HepG2 (cell line): ENCODE measurements around the gene LYRM4. TPM values are rescaled to one million over a fixed set of nuclear protein-coding genes. Genes with fewer than 3 reads are reported as not detected.

Source experiments
- AKAP8 ChIP-seq: sonication (generic); formaldehyde crosslinking; IDR thresholded peaks from 2 replicates; pipeline ENCODE4 v1.5.1; 2020; ENCODE audit warnings: mild to moderate bottlenecking, missing genetic modification reagents
- CENPX ChIP-seq: sonication (generic); formaldehyde crosslinking; IDR thresholded peaks from 2 replicates; pipeline ENCODE4 v1.9.0; 2021; ENCODE audit warnings: mild to moderate bottlenecking, missing genetic modification reagents, moderate library complexity
- HNF1B ChIP-seq: sonication (generic); formaldehyde crosslinking; IDR thresholded peaks from 2 replicates; pipeline ENCODE4 v1.5.1; 2020; ENCODE audit warnings: mild to moderate bottlenecking, moderate library complexity, missing genetic modification reagents
- KLF11 ChIP-seq: IDR thresholded peaks from 2 replicates; pipeline ENCODE4 v1.6.1; 2016; ENCODE audit warnings: missing compliant biosample characterization
- PHF20 ChIP-seq: sonication (generic); formaldehyde crosslinking; IDR thresholded peaks from 2 replicates; pipeline ENCODE4 v1.5.0; 2020; ENCODE audit warnings: mild to moderate bottlenecking, missing genetic modification reagents
- PTBP1 ChIP-seq: fragments of 200-400 bp; formaldehyde crosslinking; IDR thresholded peaks from 2 replicates; pipeline ENCODE4 v1.6.1; 2018; ENCODE audit warnings: low read length, low read depth; ENCODE audit not compliant: poor library complexity, severe bottlenecking
- STAT6 ChIP-seq: sonication (generic); formaldehyde crosslinking; IDR thresholded peaks from 2 replicates; pipeline ENCODE4 v1.4.0; 2020; ENCODE audit warnings: missing genetic modification reagents, mild to moderate bottlenecking, borderline replicate concordance
- XBP1 ChIP-seq: sonication (generic); formaldehyde crosslinking; IDR thresholded peaks from 2 replicates; pipeline ENCODE4 v1.5.0; 2020; ENCODE audit warnings: missing genetic modification reagents
- ZBTB7A ChIP-seq: sonication (generic); formaldehyde crosslinking; IDR thresholded peaks from 2 replicates; pipeline ENCODE4 v1.8.0; 2022; ENCODE audit warnings: mild to moderate bottlenecking, missing genetic modification reagents
- ZMYM4 ChIP-seq: sonication (generic); formaldehyde crosslinking; IDR thresholded peaks from 2 replicates; pipeline ENCODE4 v1.8.1; 2023; ENCODE audit warnings: mild to moderate bottlenecking, missing genetic modification reagents
- ZNF329 ChIP-seq: sonication (generic); formaldehyde crosslinking; IDR thresholded peaks from 2 replicates; pipeline ENCODE4 v1.9.0; 2021; ENCODE audit warnings: low read depth, mild to moderate bottlenecking, missing genetic modification reagents
- ZNF501 ChIP-seq: sonication (generic); formaldehyde crosslinking; IDR thresholded peaks from 2 replicates; pipeline ENCODE4 v1.5.1; 2020; ENCODE audit warnings: mild to moderate bottlenecking, moderate library complexity, missing genetic modification reagents
- ZNF639 ChIP-seq: conservative IDR thresholded peaks from 2 replicates; pipeline ENCODE4 v1.6.1; 2018; ENCODE audit warnings: missing genetic modification reagents
- ZNF672 ChIP-seq: sonication (generic); formaldehyde crosslinking; IDR thresholded peaks from 2 replicates; pipeline ENCODE4 v1.8.1; 2022; ENCODE audit warnings: missing genetic modification reagents
- polyA plus RNA-seq, 8 experiments: library from polyadenylated mRNA; depleted of rRNA in 3 of 8; stranded (reverse) in 7 of 8; unstranded in 1 of 8; fragments of >200 nt; fragmentation: Illumina TruSeq in 4 of 8; extraction: Trizol in 4 of 8; gene quantifications; 2 replicates each; pipeline versions ENCODE4 v1.2.1 to v1.2.3, GENCODE V29; 2011 to 2016; ENCODE audit warnings: low read depth in 4 of 8, missing spikeins in 1 of 8, mixed read lengths in 1 of 8; ENCODE audit not compliant: insufficient read depth in 1 of 8
- total RNA-seq, 5 experiments: library from RNA; depleted of rRNA; stranded (reverse); fragments of >200 nt; fragmentation: Illumina TruSeq; extraction: Trizol; gene quantifications; 2 replicates each; pipeline ENCODE4 v1.2.3, GENCODE V29; 2016; ENCODE audit warnings: low read depth in 1 of 5
- TF ChIP-seq, protein P1 (sequence below): sonication (generic); formaldehyde crosslinking; conservative IDR thresholded peaks from 2 replicates; pipeline ENCODE4 v1.4.0; 2020; ENCODE audit warnings: missing genetic modification reagents
- TF ChIP-seq, protein P2 (sequence below): sonication (generic); formaldehyde crosslinking; IDR thresholded peaks from 2 replicates; pipeline ENCODE4; 2020; ENCODE audit warnings: missing genetic modification reagents, mild to moderate bottlenecking, borderline replicate concordance
- TF ChIP-seq, protein P3 (sequence below): sonication (generic); formaldehyde crosslinking; IDR thresholded peaks from 2 replicates; pipeline ENCODE4 v1.5.1; 2020; ENCODE audit warnings: missing genetic modification reagents, mild to moderate bottlenecking, borderline replicate concordance

LYRM4 gene
- total and polyA plus RNA-seq, 2 of the 13 experiments (the other 11 are each of a cell fraction or from before 2014, with no cell fraction given): 64.6 to 67.5 TPM

- no peak for TF ChIP-seq HNF1B (CRISPR knock-in tag)
- TF ChIP-seq, protein P1, sequence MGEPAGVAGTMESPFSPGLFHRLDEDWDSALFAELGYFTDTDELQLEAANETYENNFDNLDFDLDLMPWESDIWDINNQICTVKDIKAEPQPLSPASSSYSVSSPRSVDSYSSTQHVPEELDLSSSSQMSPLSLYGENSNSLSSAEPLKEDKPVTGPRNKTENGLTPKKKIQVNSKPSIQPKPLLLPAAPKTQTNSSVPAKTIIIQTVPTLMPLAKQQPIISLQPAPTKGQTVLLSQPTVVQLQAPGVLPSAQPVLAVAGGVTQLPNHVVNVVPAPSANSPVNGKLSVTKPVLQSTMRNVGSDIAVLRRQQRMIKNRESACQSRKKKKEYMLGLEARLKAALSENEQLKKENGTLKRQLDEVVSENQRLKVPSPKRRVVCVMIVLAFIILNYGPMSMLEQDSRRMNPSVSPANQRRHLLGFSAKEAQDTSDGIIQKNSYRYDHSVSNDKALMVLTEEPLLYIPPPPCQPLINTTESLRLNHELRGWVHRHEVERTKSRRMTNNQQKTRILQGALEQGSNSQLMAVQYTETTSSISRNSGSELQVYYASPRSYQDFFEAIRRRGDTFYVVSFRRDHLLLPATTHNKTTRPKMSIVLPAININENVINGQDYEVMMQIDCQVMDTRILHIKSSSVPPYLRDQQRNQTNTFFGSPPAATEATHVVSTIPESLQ (CRISPR knock-in tag): no peak
- TF ChIP-seq, protein P2, sequence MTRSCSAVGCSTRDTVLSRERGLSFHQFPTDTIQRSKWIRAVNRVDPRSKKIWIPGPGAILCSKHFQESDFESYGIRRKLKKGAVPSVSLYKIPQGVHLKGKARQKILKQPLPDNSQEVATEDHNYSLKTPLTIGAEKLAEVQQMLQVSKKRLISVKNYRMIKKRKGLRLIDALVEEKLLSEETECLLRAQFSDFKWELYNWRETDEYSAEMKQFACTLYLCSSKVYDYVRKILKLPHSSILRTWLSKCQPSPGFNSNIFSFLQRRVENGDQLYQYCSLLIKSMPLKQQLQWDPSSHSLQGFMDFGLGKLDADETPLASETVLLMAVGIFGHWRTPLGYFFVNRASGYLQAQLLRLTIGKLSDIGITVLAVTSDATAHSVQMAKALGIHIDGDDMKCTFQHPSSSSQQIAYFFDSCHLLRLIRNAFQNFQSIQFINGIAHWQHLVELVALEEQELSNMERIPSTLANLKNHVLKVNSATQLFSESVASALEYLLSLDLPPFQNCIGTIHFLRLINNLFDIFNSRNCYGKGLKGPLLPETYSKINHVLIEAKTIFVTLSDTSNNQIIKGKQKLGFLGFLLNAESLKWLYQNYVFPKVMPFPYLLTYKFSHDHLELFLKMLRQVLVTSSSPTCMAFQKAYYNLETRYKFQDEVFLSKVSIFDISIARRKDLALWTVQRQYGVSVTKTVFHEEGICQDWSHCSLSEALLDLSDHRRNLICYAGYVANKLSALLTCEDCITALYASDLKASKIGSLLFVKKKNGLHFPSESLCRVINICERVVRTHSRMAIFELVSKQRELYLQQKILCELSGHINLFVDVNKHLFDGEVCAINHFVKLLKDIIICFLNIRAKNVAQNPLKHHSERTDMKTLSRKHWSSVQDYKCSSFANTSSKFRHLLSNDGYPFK (CRISPR knock-in tag): no peak; the same call in 1 of the 2 replicates
- TF ChIP-seq CENPX (CRISPR knock-in tag): no peak
- TF ChIP-seq XBP1 (CRISPR knock-in tag): no peak
- TF ChIP-seq STAT6: 0 out of 2 replicates have a peak, but pooled peaks have one; percentile 7
- peak; percentile 21 for TF ChIP-seq PTBP1
- TF ChIP-seq ZMYM4 (CRISPR knock-in tag): no peak; the same call in none of the 2 replicates
- no peak; the same call in 1 of the 2 replicates for TF ChIP-seq ZNF501 (CRISPR knock-in tag)
- no peak for TF ChIP-seq AKAP8
- TF ChIP-seq ZNF639 (CRISPR knock-in tag): no peak
- TF ChIP-seq, protein P3, sequence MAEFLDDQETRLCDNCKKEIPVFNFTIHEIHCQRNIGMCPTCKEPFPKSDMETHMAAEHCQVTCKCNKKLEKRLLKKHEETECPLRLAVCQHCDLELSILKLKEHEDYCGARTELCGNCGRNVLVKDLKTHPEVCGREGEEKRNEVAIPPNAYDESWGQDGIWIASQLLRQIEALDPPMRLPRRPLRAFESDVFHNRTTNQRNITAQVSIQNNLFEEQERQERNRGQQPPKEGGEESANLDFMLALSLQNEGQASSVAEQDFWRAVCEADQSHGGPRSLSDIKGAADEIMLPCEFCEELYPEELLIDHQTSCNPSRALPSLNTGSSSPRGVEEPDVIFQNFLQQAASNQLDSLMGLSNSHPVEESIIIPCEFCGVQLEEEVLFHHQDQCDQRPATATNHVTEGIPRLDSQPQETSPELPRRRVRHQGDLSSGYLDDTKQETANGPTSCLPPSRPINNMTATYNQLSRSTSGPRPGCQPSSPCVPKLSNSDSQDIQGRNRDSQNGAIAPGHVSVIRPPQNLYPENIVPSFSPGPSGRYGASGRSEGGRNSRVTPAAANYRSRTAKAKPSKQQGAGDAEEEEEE (CRISPR knock-in tag): no peak
- no peak for TF ChIP-seq ZNF672 (CRISPR knock-in tag)
- TF ChIP-seq ZBTB7A (CRISPR knock-in tag): no peak
- TF ChIP-seq KLF11: no peak
- TF ChIP-seq PHF20 (CRISPR knock-in tag): peak; percentile 93
- TF ChIP-seq ZNF329: no peak
Observed at GRCh38 chr6:5261545-5262109, 877 bp upstream of the LYRM4 start (continued).
